Spleen (tissue), 11 donors: Measurements from ENCODE around the gene OR9Q2. TPM values are rescaled to one million over a fixed set of nuclear protein-coding genes. Genes with fewer than 3 reads are reported as not detected.

Experiments
- DNase-seq: peaks from one replicate; pipeline ENCODE4 v3.0.0-alpha.2; 2020
- H3K27ac ChIP-seq, 8 donors: fragments of 200-600 bp; sonication (generic) in 7 of 8; 1 replicate in 4 of 8; 2 replicates in 4 of 8; pipeline versions ENCODE4 v1.5.0 to v1.8.0; 2016 to 2021; ENCODE audit warnings: inconsistent platforms in 4 of 8, mild to moderate bottlenecking in 4 of 8, moderate library complexity in 1 of 8
- H3K27me3 ChIP-seq, 7 donors: fragments of 200-600 bp; sonication (generic) in 6 of 7; replicated peaks in 1 of 7; 1 replicate in 4 of 7; 2 replicates in 3 of 7; pipeline versions ENCODE4 v1.5.0 to v1.8.0; 2016 to 2021; ENCODE audit warnings: inconsistent platforms in 3 of 7, mild to moderate bottlenecking in 1 of 7
- H3K36me3 ChIP-seq, 6 donors: fragments of 200-600 bp; sonication (generic) in 5 of 6; 1 replicate in 4 of 6; 2 replicates in 2 of 6; pipeline versions ENCODE4 v1.5.0 to v1.8.0; 2016 to 2021; ENCODE audit warnings: inconsistent platforms in 2 of 6
- H3K4me1 ChIP-seq, 6 donors: fragments of 200-600 bp; sonication (generic) in 5 of 6; 1 replicate in 3 of 6; 2 replicates in 3 of 6; pipeline versions ENCODE4 v1.5.0 to v1.8.0; 2016 to 2021; ENCODE audit warnings: inconsistent platforms in 3 of 6
- H3K4me3 ChIP-seq, 8 donors: fragments of 200-600 bp; sonication (generic) in 7 of 8; 1 replicate in 4 of 8; 2 replicates in 4 of 8; pipeline versions ENCODE4 v1.5.0 to v1.8.0; 2016 to 2021; ENCODE audit warnings: inconsistent platforms in 4 of 8, mild to moderate bottlenecking in 4 of 8, moderate library complexity in 2 of 8
- H3K9me3 ChIP-seq, 8 donors: fragments of 200-600 bp; sonication (generic) in 7 of 8; 1 replicate in 4 of 8; 2 replicates in 4 of 8; pipeline versions ENCODE4 v1.5.0 to v1.8.0; 2016 to 2021; ENCODE audit warnings: inconsistent platforms in 4 of 8
- POLR2A ChIP-seq, 3 donors: fragments of 450-650 bp; IDR thresholded peaks; one replicate each; pipeline ENCODE4 v1.5.1; 2017; ENCODE audit warnings: antibody characterized with exemption in 3 of 3, mild to moderate bottlenecking in 1 of 3
- POLR2AphosphoS5 ChIP-seq, 3 donors: sonication (generic); formaldehyde crosslinking; IDR thresholded peaks; one replicate each; pipeline ENCODE4 v1.5.1; 2017; ENCODE audit warnings: antibody characterized with exemption in 3 of 3
- WGBS, 5 donors: extraction: QIAGEN DNeasy Blood & Tissue Kit in 3 of 5; methylation state at CpG; one replicate each; pipeline versions ENCODE4 v1.1.5 to v1.1.7; 2013 to 2018; 5-methylcytosine and 5-hydroxymethylcytosine counted together
- intact Hi-C: fragments of 100-400 bp; cut with DNase I; formaldehyde crosslinking; loops from one replicate; pipeline ENCODE4 v1.15.0; 2023; ENCODE audit warnings: low total_unique reads
- polyA plus RNA-seq, 3 donors: library from polyadenylated mRNA; stranded (reverse); fragments of 200-250 nt; gene quantifications; one replicate each; pipeline ENCODE4 v1.2.1, GENCODE V29; 2013
- total RNA-seq, 7 donors: library from RNA; depleted of rRNA in 3 of 7; stranded (reverse); fragments of >200 nt in 3 of 7; fragmentation: NEBNext Ultra II Directional in 4 of 7; extraction: Animal tissue kit (Norgen Biotek cat#: 25700) in 4 of 7; gene quantifications; one replicate each; pipeline versions ENCODE4 v1.1.0 to v1.2.1, GENCODE V29; 2016 to 2021
- TF ChIP-seq, protein P1 (sequence below), 11 experiments: fragments of 200-600 bp in 7 of 11; fragments of 450-650 bp in 4 of 11; sonication (generic) in 4 of 11; IDR thresholded peaks in 8 of 11; conservative IDR thresholded peaks in 3 of 11; 1 replicate in 7 of 11; 2 replicates in 4 of 11; pipeline versions ENCODE4 v1.4.0 to v1.8.0; 2016 to 2021; ENCODE audit warnings: antibody characterized with exemption in 11 of 11, inconsistent platforms in 4 of 11, mild to moderate bottlenecking in 1 of 11
- donor health status: healthy with polysubstance abuse.
- donor health status: DM: no; HTN: no; CAD: no; lungs with moderate emphysema.
- donor health status: DM: no; HTN: no; CAD: no.
- donor health status: Bipolar disorder and iron deficiency.
- donor health status: healthy.
- donor health status: DM: no; HTN: no; CAD: no.
- donor health status: DM: yes; HTN: yes; CAD: no.

OR9Q2 gene
- total and polyA plus RNA-seq, 10 donors: not detected

DNA sequence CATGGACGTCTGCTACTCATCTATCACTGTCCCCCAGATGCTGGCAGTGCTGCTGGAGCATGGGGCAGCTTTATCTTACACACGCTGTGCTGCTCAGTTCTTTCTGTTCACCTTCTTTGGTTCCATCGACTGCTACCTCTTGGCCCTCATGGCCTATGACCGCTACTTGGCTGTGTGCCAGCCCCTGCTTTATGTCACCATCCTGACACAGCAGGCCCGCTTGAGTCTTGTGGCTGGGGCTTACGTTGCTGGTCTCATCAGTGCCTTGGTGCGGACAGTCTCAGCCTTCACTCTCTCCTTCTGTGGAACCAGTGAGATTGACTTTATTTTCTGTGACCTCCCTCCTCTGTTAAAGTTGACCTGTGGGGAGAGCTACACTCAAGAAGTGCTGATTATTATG lies 9.2 kb upstream of the OR9Q2 start:
- WGBS, 5 donors: 74 to 88% (median 83%) methylated on average over 7 of the region's 7 CpGs
- no peaks in the 10 kb centered on the region for H3K36me3 ChIP-seq
- TF ChIP-seq, protein P1, sequence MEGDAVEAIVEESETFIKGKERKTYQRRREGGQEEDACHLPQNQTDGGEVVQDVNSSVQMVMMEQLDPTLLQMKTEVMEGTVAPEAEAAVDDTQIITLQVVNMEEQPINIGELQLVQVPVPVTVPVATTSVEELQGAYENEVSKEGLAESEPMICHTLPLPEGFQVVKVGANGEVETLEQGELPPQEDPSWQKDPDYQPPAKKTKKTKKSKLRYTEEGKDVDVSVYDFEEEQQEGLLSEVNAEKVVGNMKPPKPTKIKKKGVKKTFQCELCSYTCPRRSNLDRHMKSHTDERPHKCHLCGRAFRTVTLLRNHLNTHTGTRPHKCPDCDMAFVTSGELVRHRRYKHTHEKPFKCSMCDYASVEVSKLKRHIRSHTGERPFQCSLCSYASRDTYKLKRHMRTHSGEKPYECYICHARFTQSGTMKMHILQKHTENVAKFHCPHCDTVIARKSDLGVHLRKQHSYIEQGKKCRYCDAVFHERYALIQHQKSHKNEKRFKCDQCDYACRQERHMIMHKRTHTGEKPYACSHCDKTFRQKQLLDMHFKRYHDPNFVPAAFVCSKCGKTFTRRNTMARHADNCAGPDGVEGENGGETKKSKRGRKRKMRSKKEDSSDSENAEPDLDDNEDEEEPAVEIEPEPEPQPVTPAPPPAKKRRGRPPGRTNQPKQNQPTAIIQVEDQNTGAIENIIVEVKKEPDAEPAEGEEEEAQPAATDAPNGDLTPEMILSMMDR (IDR thresholded peaks at IDR 0.05 in 8 of 11, conservative IDR thresholded peaks at IDR 0.05 in 3 of 11): no peak
- TF ChIP-seq POLR2AphosphoS5 (IDR thresholded peaks at IDR 0.05): no peak
- intact Hi-C loops: no loop called here
- no peak for DNase-seq
- H3K4me3 ChIP-seq: no peak overlapping the region
- H3K4me1 ChIP-seq: no peaks in the 10 kb centered on the region
- H3K27me3 ChIP-seq: peaks cover 0 to 15% (median 0%) of the 10 kb centered on the region in 7 donors
- H3K27ac ChIP-seq: no peak overlapping the region
- H3K9me3 ChIP-seq: no peaks in the 10 kb centered on the region

DNA sequence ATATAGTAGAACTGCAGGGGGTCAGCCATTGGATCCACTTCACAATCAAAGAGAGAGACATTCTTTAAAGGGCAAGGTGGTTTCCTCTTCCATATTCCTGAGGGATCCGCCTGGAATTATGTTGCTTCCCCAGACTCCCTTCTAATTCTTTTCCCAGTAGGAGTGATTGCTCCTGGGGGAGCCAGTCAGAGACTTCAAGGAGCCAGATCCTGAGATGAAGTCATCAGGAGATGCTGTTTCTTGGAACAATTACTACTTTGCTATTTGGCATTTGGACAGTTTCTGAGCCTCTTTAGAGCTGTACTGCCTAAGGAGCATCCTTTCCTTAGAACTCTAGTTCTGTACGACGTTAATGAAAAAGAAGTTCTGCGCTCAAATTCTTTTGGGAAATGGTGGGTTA lies 1.9 kb upstream of the OR9Q2 start:
- 89 to 97% (median 93%) methylated on average over 4 of the region's 4 CpGs for WGBS, 5 donors
- intact Hi-C loops: no loop called here

DNA sequence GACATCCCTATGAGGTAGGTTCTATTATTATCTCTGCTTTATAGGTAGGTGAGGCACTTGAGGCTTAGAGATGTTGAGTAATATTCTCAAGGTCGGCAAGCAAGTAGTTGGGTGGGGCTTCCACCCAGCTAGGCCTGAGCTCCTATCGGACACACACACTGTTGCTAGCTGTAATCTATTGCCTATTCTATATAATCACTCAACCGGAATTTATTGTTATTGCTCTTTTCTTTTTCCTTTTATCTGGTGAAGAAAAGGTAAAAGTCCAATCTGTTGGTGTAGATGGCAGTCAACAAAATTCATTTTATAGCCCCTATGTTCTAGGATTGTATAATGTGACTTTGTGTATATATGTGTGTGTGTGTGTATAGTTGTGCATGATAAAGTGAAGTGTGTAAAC lies 3.4 kb downstream of the OR9Q2 start:
- Histone ChIP-seq H3K36me3 (no peaks in the 10 kb centered on the region), H3K9me3 (peaks cover 0 to 17% (median 8%) of the 10 kb centered on the region in 8 donors), H3K27ac (no peak overlapping the region), H3K4me1 (no peaks in the 10 kb centered on the region), H3K27me3 (no peaks in the 10 kb centered on the region), H3K4me3 (no peak overlapping the region)
- intact Hi-C loops: no loop called here
- no peak for DNase-seq
- no peak for TF ChIP-seq POLR2AphosphoS5 (IDR thresholded peaks at IDR 0.05)
- TF ChIP-seq, protein P1 (IDR thresholded peaks at IDR 0.05 in 8 of 11, conservative IDR thresholded peaks at IDR 0.05 in 3 of 11): no peak
- TF ChIP-seq POLR2A (IDR thresholded peaks at IDR 0.05): no peak
- WGBS, 5 donors: 74 to 83% (median 78%) methylated on average over 3 of the region's 3 CpGs

More for the DNA sequence above, 1.9 kb upstream of the OR9Q2 start:
- H3K27me3 ChIP-seq: no peaks in the 10 kb centered on the region
- no peaks in the 10 kb centered on the region for H3K4me1 ChIP-seq
- no peaks in the 10 kb centered on the region for H3K9me3 ChIP-seq
- no peak for DNase-seq
- TF ChIP-seq POLR2AphosphoS5 (IDR thresholded peaks at IDR 0.05): no peak
- no peak for TF ChIP-seq POLR2A (IDR thresholded peaks at IDR 0.05)
- TF ChIP-seq, protein P1 (IDR thresholded peaks at IDR 0.05 in 8 of 11, conservative IDR thresholded peaks at IDR 0.05 in 3 of 11): no peak
- no peak overlapping the region for H3K27ac ChIP-seq
- no peaks in the 10 kb centered on the region for H3K36me3 ChIP-seq
- no peak overlapping the region for H3K4me3 ChIP-seq

DNA sequence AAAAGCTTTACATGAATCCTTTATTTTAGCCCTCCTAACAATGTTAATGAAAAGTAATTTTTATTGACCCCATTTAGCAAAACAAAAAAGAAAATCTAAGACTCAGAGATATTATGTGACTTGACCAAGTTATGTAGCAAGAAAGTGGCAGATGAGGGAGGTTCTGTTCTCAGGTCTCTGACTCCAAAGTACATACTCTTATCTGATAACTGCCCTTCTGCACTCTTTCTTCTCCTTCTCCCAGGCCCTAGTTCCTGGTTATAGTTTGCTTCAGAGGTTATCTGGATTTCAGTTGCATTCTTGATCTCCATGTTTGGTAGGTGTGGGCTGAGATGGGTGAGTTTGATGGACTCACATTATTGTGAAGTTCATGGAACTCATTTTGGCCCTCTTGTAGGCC lies 4.5 kb downstream of the OR9Q2 start:
- Histone ChIP-seq H3K4me3 (no peak overlapping the region), H3K4me1 (no peaks in the 10 kb centered on the region), H3K9me3 (peaks cover 0 to 24% (median 17%) of the 10 kb centered on the region in 8 donors), H3K36me3 (no peaks in the 10 kb centered on the region), H3K27me3 (no peaks in the 10 kb centered on the region), H3K27ac (no peak overlapping the region)
- intact Hi-C loops: no loop called here
- DNase-seq: no peak
- no peak for TF ChIP-seq POLR2AphosphoS5 (IDR thresholded peaks at IDR 0.05)
- TF ChIP-seq POLR2A (IDR thresholded peaks at IDR 0.05): no peak
- TF ChIP-seq, protein P1 (IDR thresholded peaks at IDR 0.05 in 8 of 11, conservative IDR thresholded peaks at IDR 0.05 in 3 of 11): no peak
